Measurements from ENCODE around the gene H1-8. TPM values are rescaled to one million over a fixed set of nuclear protein-coding genes. Genes with fewer than 3 reads are reported as not detected.
"Not testable (repeated sequence)": the region's sequence is repeated elsewhere in the genome, so short reads cannot be mapped to it uniquely, and the experiment has no call there.

The H1-8 gene
- total RNA-seq, 2 donors from 2014 or later: not detected

- Histone ChIP-seq H3K4me3 (no peak overlapping the region), H3K4me1 (no peaks in the 10 kb centered on the region), H3K27ac (no peak overlapping the region), H3K36me3 (no peaks in the 10 kb centered on the region), H3K9me3 (no peaks in the 10 kb centered on the region), H3K27me3 (no peaks in the 10 kb centered on the region)
- no peak for DNase-seq (ENCODE audit: low spot score)
- TF ChIP-seq, protein P1, sequence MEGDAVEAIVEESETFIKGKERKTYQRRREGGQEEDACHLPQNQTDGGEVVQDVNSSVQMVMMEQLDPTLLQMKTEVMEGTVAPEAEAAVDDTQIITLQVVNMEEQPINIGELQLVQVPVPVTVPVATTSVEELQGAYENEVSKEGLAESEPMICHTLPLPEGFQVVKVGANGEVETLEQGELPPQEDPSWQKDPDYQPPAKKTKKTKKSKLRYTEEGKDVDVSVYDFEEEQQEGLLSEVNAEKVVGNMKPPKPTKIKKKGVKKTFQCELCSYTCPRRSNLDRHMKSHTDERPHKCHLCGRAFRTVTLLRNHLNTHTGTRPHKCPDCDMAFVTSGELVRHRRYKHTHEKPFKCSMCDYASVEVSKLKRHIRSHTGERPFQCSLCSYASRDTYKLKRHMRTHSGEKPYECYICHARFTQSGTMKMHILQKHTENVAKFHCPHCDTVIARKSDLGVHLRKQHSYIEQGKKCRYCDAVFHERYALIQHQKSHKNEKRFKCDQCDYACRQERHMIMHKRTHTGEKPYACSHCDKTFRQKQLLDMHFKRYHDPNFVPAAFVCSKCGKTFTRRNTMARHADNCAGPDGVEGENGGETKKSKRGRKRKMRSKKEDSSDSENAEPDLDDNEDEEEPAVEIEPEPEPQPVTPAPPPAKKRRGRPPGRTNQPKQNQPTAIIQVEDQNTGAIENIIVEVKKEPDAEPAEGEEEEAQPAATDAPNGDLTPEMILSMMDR (IDR thresholded peaks at IDR 0.05): no peak
Measured at GRCh38 chr3:129543999-129544398, 1.0 kb downstream of the H1-8 start.

GRCh38 chr3:129545951-129546350, 3.0 kb downstream of the H1-8 start:
- H3K27me3 ChIP-seq; H3K9me3 ChIP-seq; DNase-seq (ENCODE audit: low spot score); H3K4me3 ChIP-seq; H3K4me1 ChIP-seq; H3K36me3 ChIP-seq; H3K27ac ChIP-seq: not testable (repeated sequence)

DNA sequence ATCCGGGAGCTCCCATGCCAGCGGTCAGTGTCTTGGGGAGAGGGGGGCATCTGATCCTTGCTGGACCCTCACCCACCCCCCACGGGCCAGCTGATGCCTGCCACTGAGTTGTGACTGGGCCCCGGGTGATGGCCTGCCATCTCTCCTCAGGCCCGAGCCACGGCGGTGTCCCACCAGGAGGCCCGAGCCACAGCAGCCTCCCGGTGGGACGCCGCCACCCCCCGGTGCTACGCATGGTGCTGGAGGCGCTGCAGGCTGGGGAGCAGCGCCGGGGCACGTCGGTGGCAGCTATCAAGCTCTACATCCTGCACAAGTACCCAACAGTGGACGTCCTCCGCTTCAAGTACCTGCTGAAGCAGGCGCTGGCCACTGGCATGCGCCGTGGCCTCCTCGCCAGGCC, 4.3 kb downstream of the H1-8 start:
- no peaks in the 10 kb centered on the region for H3K9me3 ChIP-seq
- no peak for DNase-seq (ENCODE audit: low spot score)
- H3K4me3 ChIP-seq: no peak overlapping the region
- H3K27me3 ChIP-seq: no peaks in the 10 kb centered on the region
- TF ChIP-seq, protein P1 (IDR thresholded peaks at IDR 0.05): no peak
- no peak overlapping the region for H3K27ac ChIP-seq
- no peaks in the 10 kb centered on the region for H3K36me3 ChIP-seq
- no peaks in the 10 kb centered on the region for H3K4me1 ChIP-seq

- no peaks in the 10 kb centered on the region for H3K27me3 ChIP-seq
- DNase-seq (ENCODE audit: low spot score): no peak
- H3K4me1 ChIP-seq: peaks cover 0 to 10% of the 10 kb centered on the region in 2 donors
- H3K36me3 ChIP-seq: no peaks in the 10 kb centered on the region
- no peak overlapping the region for H3K4me3 ChIP-seq
- H3K27ac ChIP-seq: no peak overlapping the region
- no peaks in the 10 kb centered on the region for H3K9me3 ChIP-seq
- TF ChIP-seq, protein P1 (IDR thresholded peaks at IDR 0.05): no peak
Measured at GRCh38 chr3:129548104-129548965, 5.4 kb downstream of the H1-8 start.

DNA sequence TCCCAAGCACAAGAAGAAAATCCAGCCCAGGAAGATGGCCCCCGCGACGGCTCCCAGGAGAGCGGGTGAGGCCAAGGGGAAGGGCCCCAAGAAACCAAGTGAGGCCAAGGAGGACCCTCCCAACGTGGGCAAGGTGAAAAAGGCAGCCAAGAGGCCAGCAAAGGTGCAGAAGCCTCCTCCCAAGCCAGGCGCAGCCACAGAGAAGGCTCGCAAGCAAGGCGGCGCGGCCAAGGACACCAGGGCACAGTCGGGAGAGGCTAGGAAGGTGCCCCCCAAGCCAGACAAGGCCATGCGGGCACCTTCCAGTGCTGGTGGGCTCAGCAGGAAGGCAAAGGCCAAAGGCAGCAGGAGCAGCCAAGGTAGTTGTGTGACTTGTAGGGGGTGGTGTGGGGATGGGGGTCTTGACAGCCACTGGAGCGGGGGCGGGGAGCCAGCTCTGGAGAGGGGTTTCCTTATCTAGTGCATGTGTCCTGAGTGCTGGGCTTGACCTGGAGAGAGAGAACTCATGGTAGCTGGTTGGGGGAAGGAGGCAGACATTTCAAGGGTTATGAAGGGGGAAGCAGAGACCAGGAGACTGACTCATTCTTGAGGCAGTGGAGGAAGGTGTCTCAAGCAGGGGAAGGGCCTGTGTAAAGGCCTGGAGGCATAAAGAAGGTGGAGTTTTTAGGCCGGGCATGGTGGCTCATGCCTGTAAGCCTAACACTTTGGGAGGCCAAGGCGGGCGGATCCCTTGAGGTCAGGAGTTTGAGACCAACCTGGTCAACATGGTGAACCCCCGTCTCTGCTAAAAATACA, 6.2 kb downstream of the H1-8 start:
- peaks cover 0 to 19% of the 10 kb centered on the region in 2 donors for H3K4me1 ChIP-seq
- H3K4me3 ChIP-seq: no peak overlapping the region
- DNase-seq (ENCODE audit: low spot score): no peak
- no peaks in the 10 kb centered on the region for H3K36me3 ChIP-seq
- TF ChIP-seq, protein P1 (IDR thresholded peaks at IDR 0.05): no peak
- H3K9me3 ChIP-seq: no peaks in the 10 kb centered on the region
- H3K27me3 ChIP-seq: no peaks in the 10 kb centered on the region
- no peak overlapping the region for H3K27ac ChIP-seq

GRCh38 chr3:129549805-129550204, 6.8 kb downstream of the H1-8 start:
- H3K9me3 ChIP-seq: no peaks in the 10 kb centered on the region
- no peak overlapping the region for H3K4me3 ChIP-seq
- DNase-seq (ENCODE audit: low spot score): no peak
- H3K27me3 ChIP-seq: no peaks in the 10 kb centered on the region
- TF ChIP-seq, protein P1 (IDR thresholded peaks at IDR 0.05): no peak
- H3K4me1 ChIP-seq: peaks cover 0 to 25% of the 10 kb centered on the region in 2 donors
- H3K36me3 ChIP-seq: no peaks in the 10 kb centered on the region
- no peak overlapping the region for H3K27ac ChIP-seq
